Endothelial cell of umbilical vein (primary cell): ENCODE data around the gene PLXNA3. TPM values are rescaled to one million over a fixed set of nuclear protein-coding genes. Genes with fewer than 3 reads are reported as not detected.

ENCODE experiments used
- BruUV-seq: library from RNA; stranded (reverse); fragments of 400-500 nt; replicated peaks from 2 replicates; lab custom pipeline; 2021; lab: Mats Ljungman, UMichigan
- CTCF ChIA-PET: fragments of 300-600, 350-600 bp; sonication (Branson Sonifier 250); formaldehyde crosslinking; loops from one replicate; lab custom pipeline; 2021; ENCODE audit warnings: antibody characterized with exemption, inconsistent platforms; lab: Charles Lee
- POLR2A ChIA-PET: fragments of 300-600, 350-600 bp; sonication (Branson Sonifier 250); formaldehyde crosslinking; loops from one replicate; lab custom pipeline; 2021; ENCODE audit warnings: antibody characterized with exemption, inconsistent platforms; lab: Charles Lee
- DNase-seq: peaks from one replicate; pipeline ENCODE4 v3.0.0-alpha.2; 2011; ENCODE audit warnings: low read depth, low spot score
- FAIRE-seq: peaks from 2 replicates; lab custom pipeline; 2011; peaks lifted over from hg19 to GRCh38; lab: Jason Lieb, UNC
- H2AFZ ChIP-seq: 2 replicates; pipeline ENCODE4 v1.6.0; 2012; ENCODE audit warnings: low read depth, low read length, control low read depth, inconsistent platforms
- H3K27ac ChIP-seq: 2 replicates; pipeline ENCODE4 v1.5.1; 2011; ENCODE audit warnings: low read depth, mild to moderate bottlenecking, control low read depth, low read length, moderate library complexity; ENCODE audit not compliant: insufficient read depth
- H3K27me3 ChIP-seq, 2 experiments: 2 replicates each; pipeline versions ENCODE4 v1.6.0 to v1.6.1; 2011; ENCODE audit warnings: low read length in 2 of 2, mixed read lengths in 1 of 2; ENCODE audit not compliant: control insufficient read depth in 2 of 2, insufficient read depth in 2 of 2
- H3K36me3 ChIP-seq, 2 experiments: 2 replicates in 1 of 2; 3 replicates in 1 of 2; pipeline ENCODE4 v1.5.1; 2011; ENCODE audit warnings: low read length in 2 of 2, mild to moderate bottlenecking in 1 of 2, moderate library complexity in 1 of 2; ENCODE audit not compliant: control insufficient read depth in 2 of 2, insufficient read depth in 2 of 2; ENCODE audit errors: extremely low read depth in 1 of 2
- H3K4me1 ChIP-seq: 3 replicates; pipeline ENCODE4 v1.5.1; 2011; ENCODE audit warnings: mild to moderate bottlenecking, low read length; ENCODE audit not compliant: control insufficient read depth, insufficient read depth; ENCODE audit errors: extremely low read depth
- H3K4me2 ChIP-seq: 2 replicates; pipeline ENCODE4 v1.6.1; 2011; ENCODE audit warnings: low read length, control low read depth, mixed read lengths; ENCODE audit not compliant: insufficient read depth
- H3K4me3 ChIP-seq, 3 experiments: fragments of 200-600 bp in 1 of 3; sonication (generic), shearing (Covaris generic) in 1 of 3; replicated peaks in 1 of 3; 2 replicates each; pipeline ENCODE4 v1.5.1; 2011 to 2016; ENCODE audit warnings: control low read depth in 3 of 3, low read length in 3 of 3, mild to moderate bottlenecking in 2 of 3, inconsistent platforms in 1 of 3, low read depth in 1 of 3, moderate library complexity in 1 of 3; ENCODE audit not compliant: insufficient read depth in 1 of 3
- H3K79me2 ChIP-seq: 2 replicates; pipeline ENCODE4 v1.6.0; 2012; ENCODE audit warnings: low read length, inconsistent platforms; ENCODE audit not compliant: control insufficient read depth, insufficient read depth
- H3K9ac ChIP-seq: replicated peaks from 2 replicates; pipeline ENCODE3; 2011; ENCODE audit warnings: low read length, control low read depth; ENCODE audit not compliant: insufficient read depth; ENCODE audit errors: extremely low read depth
- H3K9me1 ChIP-seq: replicated peaks from 3 replicates; pipeline ENCODE4 v1.6.0; 2011; ENCODE audit warnings: mild to moderate bottlenecking, low read length; ENCODE audit not compliant: control insufficient read depth, insufficient read depth; ENCODE audit errors: extremely low read depth
- H3K9me3 ChIP-seq: replicated peaks from 2 replicates; pipeline ENCODE4 v1.5.1; 2012; ENCODE audit warnings: low read length, inconsistent platforms; ENCODE audit not compliant: control insufficient read depth, insufficient read depth
- H4K20me1 ChIP-seq: replicated peaks from 2 replicates; pipeline ENCODE3; 2011; ENCODE audit warnings: mild to moderate bottlenecking, low read length; ENCODE audit not compliant: control insufficient read depth, insufficient read depth; ENCODE audit errors: extremely low read depth
- EZH2 ChIP-seq: IDR thresholded peaks from 2 replicates; pipeline ENCODE4 v1.6.1; 2012; ENCODE audit warnings: borderline replicate concordance, low read depth, mild to moderate bottlenecking, moderate library complexity, low read length, inconsistent platforms; ENCODE audit not compliant: severe bottlenecking
- FOS ChIP-seq: IDR thresholded peaks from 2 replicates; pipeline ENCODE4 v1.6.1; 2011; ENCODE audit warnings: mild to moderate bottlenecking, low read length, moderate library complexity, borderline replicate concordance; ENCODE audit not compliant: insufficient read depth
- GATA2 ChIP-seq: IDR thresholded peaks from 2 replicates; pipeline ENCODE4 v1.7.0; 2011; ENCODE audit warnings: low read depth, mild to moderate bottlenecking, moderate library complexity, mixed read lengths, low read length; ENCODE audit not compliant: insufficient read length, insufficient read depth
- JUN ChIP-seq: IDR thresholded peaks from 2 replicates; pipeline ENCODE4 v1.6.1; 2011; ENCODE audit warnings: borderline replicate concordance, low read depth; ENCODE audit not compliant: insufficient read length, insufficient read depth
- MAX ChIP-seq: IDR thresholded peaks from 2 replicates; pipeline ENCODE4 v1.6.1; 2011; ENCODE audit not compliant: insufficient read depth, insufficient read length
- MYC ChIP-seq: IDR thresholded peaks from one replicate; pipeline ENCODE4 v1.6.1; 2011; ENCODE audit warnings: mild to moderate bottlenecking, low read depth, low read length
- POLR2A ChIP-seq: IDR thresholded peaks from 2 replicates; pipeline ENCODE4 v1.6.1; 2012; ENCODE audit warnings: low read depth, mild to moderate bottlenecking, control low read depth, low read length
- POLR2AphosphoS5 ChIP-seq: IDR thresholded peaks from 2 replicates; pipeline ENCODE4 v1.6.1; 2012; ENCODE audit warnings: low read depth, mild to moderate bottlenecking, control low read depth, low read length, moderate library complexity; ENCODE audit not compliant: insufficient read depth
- dilution Hi-C: fragments of 300-500 bp; cut with MboI; formaldehyde crosslinking; loops from one replicate; pipeline ENCODE4 v1.15.0; 2019; ENCODE audit warnings: low sequenced_read_pairs; ENCODE audit not compliant: extremely low pct_ligation_motif_present
- intact Hi-C: fragments of 100-400 bp; cut with micrococcal nuclease; formaldehyde crosslinking; loops from one replicate; pipeline ENCODE4 v1.10.0; 2022
- polyA plus RNA-seq, 4 experiments: library from polyadenylated mRNA; depleted of rRNA in 3 of 4; stranded (reverse) in 3 of 4; unstranded in 1 of 4; fragments of >200 nt; gene quantifications; 2 replicates each; pipeline versions ENCODE4 v1.2.1 to v1.2.3, GENCODE V29; 2011 to 2012; ENCODE audit warnings: missing spikeins in 1 of 4
- total RNA-seq: library from RNA; stranded (reverse); gene quantifications from 2 replicates; pipeline ENCODE4 v1.2.3, GENCODE V29; 2021
- TF ChIP-seq, protein P1 (sequence below), 2 donors: IDR thresholded peaks; 1 replicate in 1 of 2; 2 replicates in 1 of 2; pipeline ENCODE4 v1.5.1; 2011; ENCODE audit warnings: low read length in 2 of 2, mild to moderate bottlenecking in 2 of 2, moderate library complexity in 2 of 2, control low read depth in 1 of 2, inconsistent platforms in 1 of 2, low read depth in 1 of 2; ENCODE audit not compliant: insufficient read depth in 1 of 2; ENCODE audit errors: extremely low read depth in 1 of 2

The PLXNA3 gene
- total and polyA plus RNA-seq, 2 donors (not counting 3 experiments of a cell fraction or from before 2014, with no cell fraction given): 56.8 to 58.6 TPM

GRCh38 chrX:154419189-154419588 is 38.9 kb upstream of the PLXNA3 start:
- no peak overlapping the region for H3K9ac ChIP-seq
- no peak overlapping the region for H3K27ac ChIP-seq
- dilution Hi-C loops: no loop called here
- TF ChIP-seq POLR2A (no peak), JUN (no peak), MAX (no peak), MYC (no peak)
- TF ChIP-seq, protein P1, sequence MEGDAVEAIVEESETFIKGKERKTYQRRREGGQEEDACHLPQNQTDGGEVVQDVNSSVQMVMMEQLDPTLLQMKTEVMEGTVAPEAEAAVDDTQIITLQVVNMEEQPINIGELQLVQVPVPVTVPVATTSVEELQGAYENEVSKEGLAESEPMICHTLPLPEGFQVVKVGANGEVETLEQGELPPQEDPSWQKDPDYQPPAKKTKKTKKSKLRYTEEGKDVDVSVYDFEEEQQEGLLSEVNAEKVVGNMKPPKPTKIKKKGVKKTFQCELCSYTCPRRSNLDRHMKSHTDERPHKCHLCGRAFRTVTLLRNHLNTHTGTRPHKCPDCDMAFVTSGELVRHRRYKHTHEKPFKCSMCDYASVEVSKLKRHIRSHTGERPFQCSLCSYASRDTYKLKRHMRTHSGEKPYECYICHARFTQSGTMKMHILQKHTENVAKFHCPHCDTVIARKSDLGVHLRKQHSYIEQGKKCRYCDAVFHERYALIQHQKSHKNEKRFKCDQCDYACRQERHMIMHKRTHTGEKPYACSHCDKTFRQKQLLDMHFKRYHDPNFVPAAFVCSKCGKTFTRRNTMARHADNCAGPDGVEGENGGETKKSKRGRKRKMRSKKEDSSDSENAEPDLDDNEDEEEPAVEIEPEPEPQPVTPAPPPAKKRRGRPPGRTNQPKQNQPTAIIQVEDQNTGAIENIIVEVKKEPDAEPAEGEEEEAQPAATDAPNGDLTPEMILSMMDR (IDR thresholded peaks at IDR 0.05; ENCODE audit: extremely low read depth in 1 of 2, insufficient read depth in 1 of 2, low read depth in 1 of 2, low read length in 2 of 2): no peak
- POLR2A ChIA-PET: no interaction called here
- no peaks in the 10 kb centered on the region for H3K79me2 ChIP-seq
- no peaks in the 10 kb centered on the region for H4K20me1 ChIP-seq
- no peaks in the 10 kb centered on the region for H3K9me3 ChIP-seq
- no peaks in the 10 kb centered on the region for H3K27me3 ChIP-seq
- peaks cover 6% of the 10 kb centered on the region for H3K4me1 ChIP-seq
- H3K9me1 ChIP-seq: no peaks in the 10 kb centered on the region
- CTCF ChIA-PET: no interaction called here
- H3K4me2 ChIP-seq: no peak overlapping the region
- DNase-seq: no peak
- intact Hi-C loops: no loop called here
- H3K36me3 ChIP-seq: no peaks in the 10 kb centered on the region
- no peak overlapping the region for H3K4me3 ChIP-seq
- BruUV-seq: no TSS peak
- FAIRE-seq: no peak
- no peak overlapping the region for H2AFZ ChIP-seq

DNA sequence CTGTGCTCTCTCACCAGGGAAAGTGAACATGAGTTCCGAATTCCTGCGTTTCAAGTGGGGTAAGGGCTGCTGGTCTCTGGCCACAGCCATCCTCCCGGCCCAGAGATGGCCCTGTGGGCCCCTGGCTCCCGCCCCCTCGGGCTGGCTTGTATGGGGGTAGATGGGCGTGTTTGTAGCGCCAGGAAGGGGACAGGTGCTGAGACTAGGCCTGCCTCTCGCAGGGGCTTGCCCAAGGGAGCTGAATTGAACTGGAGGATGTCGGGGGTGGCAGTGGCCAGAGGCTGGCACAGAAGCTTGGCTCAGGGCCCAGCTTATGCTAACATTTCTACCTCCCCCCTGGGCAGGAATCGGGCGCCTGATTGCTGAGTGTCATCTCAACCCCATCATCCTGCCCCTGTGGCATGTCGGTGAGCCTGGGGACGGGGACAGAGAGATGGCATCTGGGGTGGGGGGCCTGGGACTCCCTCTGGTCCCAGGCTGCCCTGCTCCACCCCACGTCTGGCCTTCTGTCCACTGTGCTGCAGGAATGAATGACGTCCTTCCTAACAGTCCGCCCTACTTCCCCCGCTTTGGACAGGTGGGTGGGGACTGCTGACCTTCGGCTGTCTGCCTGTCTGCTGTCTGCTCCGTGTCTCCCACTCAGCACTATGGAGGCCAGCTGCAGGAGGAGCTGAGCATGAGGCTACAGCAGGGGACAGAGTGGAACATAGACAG is 38.2 kb upstream of the PLXNA3 start:
- dilution Hi-C loops (no loop called here), intact Hi-C loops (no loop called here)
- Histone ChIP-seq H3K27me3 (no peaks in the 10 kb centered on the region), H3K4me2 (no peak overlapping the region), H3K4me3 (no peak overlapping the region), H3K9me1 (no peaks in the 10 kb centered on the region), H3K36me3 (no peaks in the 10 kb centered on the region), H3K79me2 (no peaks in the 10 kb centered on the region), H2AFZ (no peak overlapping the region), H4K20me1 (no peaks in the 10 kb centered on the region), H3K4me1 (peaks cover 6% of the 10 kb centered on the region), H3K9ac (no peak overlapping the region), H3K27ac (no peak overlapping the region), H3K9me3 (no peaks in the 10 kb centered on the region)
- CTCF ChIA-PET: no interaction called here
- no TSS peak for BruUV-seq
- no peak for FAIRE-seq
- no peak for TF ChIP-seq EZH2
- no peak for TF ChIP-seq GATA2
- no peak for TF ChIP-seq MAX
- no peak for TF ChIP-seq JUN
- no peak for TF ChIP-seq FOS
- TF ChIP-seq, protein P1 (IDR thresholded peaks at IDR 0.05; ENCODE audit: extremely low read depth in 1 of 2, insufficient read depth in 1 of 2, low read depth in 1 of 2, low read length in 2 of 2): no peak
- TF ChIP-seq POLR2AphosphoS5: no peak
- no peak for TF ChIP-seq MYC
- TF ChIP-seq POLR2A: no peak
- POLR2A ChIA-PET: no interaction called here
- DNase-seq: no peak
